ENCODE data around the gene MGRN1.

The MGRN1 gene

GRCh38 chr16:4609200-4610010 is 15.2 kb upstream of the MGRN1 start:
- TF ChIP-seq CTCF (conservative IDR thresholded peaks at IDR 0.05; ENCODE audit: low read depth, low read length) = no peak
- DNase-seq (ENCODE audit: low read depth) = no peak
- no peak overlapping the region for H3K4me3 ChIP-seq (ENCODE audit: low read depth, low read length)

- no peak for DNase-seq (ENCODE audit: low read depth)
- no peak overlapping the region for H3K4me3 ChIP-seq (ENCODE audit: low read depth, low read length)
- no peak for TF ChIP-seq CTCF (conservative IDR thresholded peaks at IDR 0.05; ENCODE audit: low read depth, low read length)
Measured at GRCh38 chr16:4610011-4611005, 14.3 kb upstream of the MGRN1 start.

DNA sequence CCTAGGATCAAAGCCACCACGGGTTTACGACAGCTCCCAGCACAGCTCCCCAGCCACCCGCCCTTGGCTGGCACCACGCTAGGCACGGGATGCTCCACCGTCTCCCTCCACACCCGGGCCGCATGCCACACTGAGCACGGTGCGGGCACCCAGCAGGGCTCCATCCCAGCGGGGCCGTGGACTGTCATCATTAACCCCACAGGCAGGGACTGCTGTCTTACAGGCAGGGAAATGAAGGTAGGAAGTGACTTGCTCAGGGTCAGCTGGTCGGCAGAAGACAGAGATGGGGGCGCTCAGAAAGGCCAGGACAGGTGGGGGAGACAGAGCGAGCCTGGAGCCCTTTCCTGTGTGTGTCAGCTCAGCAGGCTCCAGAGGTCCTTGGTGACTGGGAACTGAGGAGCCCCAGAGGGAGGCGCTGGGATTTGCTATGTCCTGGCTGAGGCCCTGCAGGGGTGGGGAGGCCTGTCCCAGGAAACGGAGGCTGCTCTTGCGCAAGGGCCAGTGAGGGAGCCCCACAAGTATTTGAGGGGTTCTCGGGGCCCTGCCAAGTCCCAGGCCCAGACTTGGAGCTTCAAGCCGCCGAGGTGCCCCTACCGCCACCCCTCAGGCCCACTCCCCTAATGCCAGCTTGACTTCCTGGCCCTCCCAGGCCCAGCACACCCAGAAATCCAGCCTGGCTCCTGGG is 13.1 kb upstream of the MGRN1 start:
- no peak overlapping the region for H3K4me3 ChIP-seq (ENCODE audit: low read depth, low read length)
- no peak for TF ChIP-seq CTCF (conservative IDR thresholded peaks at IDR 0.05; ENCODE audit: low read depth, low read length)
- DNase-seq (ENCODE audit: low read depth) = peak; percentile 31

GRCh38 chr16:4612474-4612931 is 12.1 kb upstream of the MGRN1 start:
- no peak for DNase-seq (ENCODE audit: low read depth)
- peak; percentile 43 for TF ChIP-seq CTCF (conservative IDR thresholded peaks at IDR 0.05; ENCODE audit: low read depth, low read length)
- H3K4me3 ChIP-seq (ENCODE audit: low read depth, low read length) = peak overlapping the region; percentile 86

DNA sequence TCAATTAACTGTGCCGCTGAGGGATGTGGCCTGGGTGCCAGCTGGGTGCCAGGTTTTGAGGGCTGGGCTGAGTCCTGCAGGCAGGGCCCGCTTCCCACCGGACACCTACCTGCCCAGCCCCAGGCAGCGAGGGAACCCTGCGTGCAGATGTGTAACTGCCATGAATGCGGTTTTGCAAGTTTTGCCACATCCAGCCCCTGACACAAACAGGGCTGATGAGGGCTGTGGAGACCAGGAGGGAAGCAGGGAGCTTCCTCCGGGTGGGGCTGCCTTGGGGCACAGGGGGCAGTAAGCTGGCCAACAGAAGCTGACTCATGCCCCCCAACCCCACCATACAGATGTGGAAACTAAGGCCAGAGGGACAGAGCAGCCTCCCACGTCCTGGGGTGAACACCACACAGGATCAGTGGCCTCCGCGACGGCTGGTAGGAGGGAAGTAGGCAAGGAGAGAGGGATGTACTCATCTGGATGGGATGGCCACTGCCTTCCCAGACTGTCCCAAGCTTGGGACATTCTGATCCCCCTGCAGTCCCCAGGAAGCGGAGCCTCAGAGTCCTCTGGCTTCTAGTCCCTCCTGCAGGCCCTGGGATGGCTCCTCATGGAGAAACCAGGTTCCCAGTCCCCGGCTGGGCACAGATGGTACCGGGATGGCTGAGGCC is 11.5 kb upstream of the MGRN1 start:
- no peak for DNase-seq (ENCODE audit: low read depth)
- peak overlapping the region; percentile 86 for H3K4me3 ChIP-seq (ENCODE audit: low read depth, low read length)
- TF ChIP-seq CTCF (conservative IDR thresholded peaks at IDR 0.05; ENCODE audit: low read depth, low read length) = no peak
